ENCODE measurements around the gene MED13L. TPM values are rescaled to one million over a fixed set of nuclear protein-coding genes. Genes with fewer than 3 reads are reported as not detected.

Gene MED13L
- total and polyA plus RNA-seq, 9 donors: 47.8 to 198 (median 156) TPM

- no peak for TF ChIP-seq CTCF (IDR thresholded peaks at IDR 0.05)
- no peak for TF ChIP-seq EP300 (IDR thresholded peaks at IDR 0.05)
- no peak for TF ChIP-seq POLR2A (IDR thresholded peaks at IDR 0.05)
- no peaks in the 10 kb centered on the region for H3K36me3 ChIP-seq
- 93 to 95% (median 94%) methylated on average over 4 of the region's 4 CpGs for WGBS, 3 donors
- DNase-seq: no peak
- H3K27ac ChIP-seq: no peak overlapping the region
- intact Hi-C loops (cut with DNase I): no loop called here
- peaks cover 2% of the 10 kb centered on the region for H3K4me1 ChIP-seq (ENCODE audit: insufficient read depth)
- no peaks in the 10 kb centered on the region for H3K9me3 ChIP-seq
- H3K27me3 ChIP-seq: no peaks in the 10 kb centered on the region
- no peak overlapping the region for H3K4me3 ChIP-seq
These were observed 187.0 kb downstream of the MED13L start for GRCh38 chr12:116090516-116090915.

- DNase-seq: no peak
- H3K4me1 ChIP-seq (ENCODE audit: insufficient read depth): peaks cover 2% of the 10 kb centered on the region
- WGBS, 3 donors: 97 to 98% (median 98%) methylated on average over 3 of the region's 3 CpGs
These were observed 188.4 kb downstream of the MED13L start for GRCh38 chr12:116089080-116089479.

GRCh38 chr12:116087962-116088361, 189.5 kb downstream of the MED13L start:
- Histone ChIP-seq H3K4me1 (ENCODE audit: insufficient read depth) (peaks cover 2% of the 10 kb centered on the region), H3K4me3 (no peak overlapping the region), H3K27ac (no peak overlapping the region), H3K36me3 (no peaks in the 10 kb centered on the region), H3K27me3 (no peaks in the 10 kb centered on the region), H3K9me3 (no peaks in the 10 kb centered on the region)
- no peak for DNase-seq
- TF ChIP-seq POLR2A (IDR thresholded peaks at IDR 0.05) (no peak), EP300 (IDR thresholded peaks at IDR 0.05) (no peak), CTCF (IDR thresholded peaks at IDR 0.05) (no peak)
- WGBS, 3 donors: 11 to 31% (median 13%) methylated on average over 1 of the region's 1 CpG
- intact Hi-C loops (cut with DNase I): no loop called here

More at GRCh38 chr12:116089080-116089479, 188.4 kb downstream of the MED13L start:
- no peaks in the 10 kb centered on the region for H3K27me3 ChIP-seq
- no peak overlapping the region for H3K27ac ChIP-seq
- intact Hi-C loops (cut with DNase I): no loop called here
- no peak for TF ChIP-seq POLR2A (IDR thresholded peaks at IDR 0.05)
- TF ChIP-seq CTCF (IDR thresholded peaks at IDR 0.05): no peak
- no peak for TF ChIP-seq EP300 (IDR thresholded peaks at IDR 0.05)
- no peak overlapping the region for H3K4me3 ChIP-seq
- H3K36me3 ChIP-seq: no peaks in the 10 kb centered on the region
- no peaks in the 10 kb centered on the region for H3K9me3 ChIP-seq

- no peak overlapping the region for H3K27ac ChIP-seq
- WGBS, 3 donors: 75 to 83% (median 82%) methylated on average over 3 of the region's 3 CpGs
These were observed 190.1 kb downstream of the MED13L start for GRCh38 chr12:116087399-116087798.

More at GRCh38 chr12:116087399-116087798, 190.1 kb downstream of the MED13L start:
- intact Hi-C loops (cut with DNase I): no loop called here
- H3K4me1 ChIP-seq (ENCODE audit: insufficient read depth): peaks cover 2% of the 10 kb centered on the region
- H3K9me3 ChIP-seq: no peaks in the 10 kb centered on the region
- DNase-seq: no peak
- H3K27me3 ChIP-seq: no peaks in the 10 kb centered on the region
- H3K36me3 ChIP-seq: no peaks in the 10 kb centered on the region
- TF ChIP-seq CTCF (IDR thresholded peaks at IDR 0.05) (no peak), POLR2A (IDR thresholded peaks at IDR 0.05) (no peak), EP300 (IDR thresholded peaks at IDR 0.05) (no peak)
- no peak overlapping the region for H3K4me3 ChIP-seq
